Osteoblast (primary cell): ENCODE measurements around the gene TYRO3. TPM values are rescaled to one million over a fixed set of nuclear protein-coding genes. Genes with fewer than 3 reads are reported as not detected.

Source experiments
- DNase-seq: peaks from one replicate; pipeline ENCODE4 v3.0.0; 2011; ENCODE audit warnings: low spot score, mixed read lengths; ENCODE audit not compliant: insufficient read length; ENCODE audit errors: missing footprints
- H2AFZ ChIP-seq: 2 replicates; pipeline ENCODE4 v1.6.0; 2011; ENCODE audit warnings: mild to moderate bottlenecking, low read length
- H3K27ac ChIP-seq: 2 replicates; pipeline ENCODE4 v1.5.1; 2011; ENCODE audit warnings: mild to moderate bottlenecking, low read depth, low read length, moderate library complexity
- H3K27me3 ChIP-seq: 2 replicates; pipeline ENCODE4 v1.6.0; 2012; ENCODE audit warnings: mild to moderate bottlenecking, control low read depth, inconsistent platforms, low read length, moderate library complexity; ENCODE audit not compliant: insufficient read depth
- H3K36me3 ChIP-seq: 2 replicates; pipeline ENCODE4 v1.5.1; 2011; ENCODE audit warnings: mild to moderate bottlenecking, low read length, control low read depth, moderate library complexity; ENCODE audit not compliant: insufficient read depth
- H3K4me1 ChIP-seq: 2 replicates; pipeline ENCODE4 v1.5.1; 2011; ENCODE audit warnings: mild to moderate bottlenecking, low read length, control low read depth, moderate library complexity; ENCODE audit not compliant: insufficient read depth
- H3K4me2 ChIP-seq: 2 replicates; pipeline ENCODE4 v1.6.0; 2011; ENCODE audit warnings: mild to moderate bottlenecking, low read length; ENCODE audit not compliant: insufficient read depth
- H3K4me3 ChIP-seq: fragments of 200-600 bp; sonication (generic); 3 replicates; pipeline ENCODE4 v1.5.1; 2012; ENCODE audit warnings: mild to moderate bottlenecking, low read length, inconsistent platforms; ENCODE audit not compliant: insufficient read depth
- H3K79me2 ChIP-seq: 2 replicates; pipeline ENCODE4 v1.6.0; 2012; ENCODE audit warnings: mild to moderate bottlenecking, low read length, control low read depth, inconsistent platforms; ENCODE audit not compliant: insufficient read depth
- H3K9me3 ChIP-seq: 2 replicates; pipeline ENCODE4 v1.5.1; 2011; ENCODE audit warnings: low read depth, low read length, control low read depth
- H4K20me1 ChIP-seq: 2 replicates; pipeline ENCODE4 v1.6.0; 2012; ENCODE audit warnings: mild to moderate bottlenecking, low read length, control low read depth; ENCODE audit not compliant: insufficient read depth
- total RNA-seq: library from RNA; depleted of rRNA; stranded (reverse); fragments of >200 nt; gene quantifications from 2 replicates; pipeline ENCODE4 v1.2.3, GENCODE V29; 2012
- TF ChIP-seq, protein P1 (sequence below): IDR thresholded peaks from 2 replicates; pipeline ENCODE4 v1.5.1; 2011; ENCODE audit warnings: mild to moderate bottlenecking, low read depth, low read length, moderate library complexity; ENCODE audit errors: extremely low read depth

The TYRO3 gene
- total RNA-seq, 1 donor = 6.2 TPM

GRCh38 chr15:41622901-41623300 lies 63.9 kb downstream of the TYRO3 start:
- Histone ChIP-seq H3K27ac (no peak overlapping the region), H3K36me3 (no peaks in the 10 kb centered on the region), H3K9me3 (no peaks in the 10 kb centered on the region)

GRCh38 chr15:41627203-41627602 lies 68.2 kb downstream of the TYRO3 start:
- Histone ChIP-seq H4K20me1 (no peaks in the 10 kb centered on the region), H3K4me3 (no peak overlapping the region), H3K79me2 (peaks cover 11% of the 10 kb centered on the region), H3K4me2 (no peak overlapping the region), H3K4me1 (peaks cover 3% of the 10 kb centered on the region), H2AFZ (no peak overlapping the region), H3K9me3 (no peaks in the 10 kb centered on the region), H3K27me3 (no peaks in the 10 kb centered on the region), H3K36me3 (no peaks in the 10 kb centered on the region), H3K27ac (no peak overlapping the region)
- TF ChIP-seq, protein P1, sequence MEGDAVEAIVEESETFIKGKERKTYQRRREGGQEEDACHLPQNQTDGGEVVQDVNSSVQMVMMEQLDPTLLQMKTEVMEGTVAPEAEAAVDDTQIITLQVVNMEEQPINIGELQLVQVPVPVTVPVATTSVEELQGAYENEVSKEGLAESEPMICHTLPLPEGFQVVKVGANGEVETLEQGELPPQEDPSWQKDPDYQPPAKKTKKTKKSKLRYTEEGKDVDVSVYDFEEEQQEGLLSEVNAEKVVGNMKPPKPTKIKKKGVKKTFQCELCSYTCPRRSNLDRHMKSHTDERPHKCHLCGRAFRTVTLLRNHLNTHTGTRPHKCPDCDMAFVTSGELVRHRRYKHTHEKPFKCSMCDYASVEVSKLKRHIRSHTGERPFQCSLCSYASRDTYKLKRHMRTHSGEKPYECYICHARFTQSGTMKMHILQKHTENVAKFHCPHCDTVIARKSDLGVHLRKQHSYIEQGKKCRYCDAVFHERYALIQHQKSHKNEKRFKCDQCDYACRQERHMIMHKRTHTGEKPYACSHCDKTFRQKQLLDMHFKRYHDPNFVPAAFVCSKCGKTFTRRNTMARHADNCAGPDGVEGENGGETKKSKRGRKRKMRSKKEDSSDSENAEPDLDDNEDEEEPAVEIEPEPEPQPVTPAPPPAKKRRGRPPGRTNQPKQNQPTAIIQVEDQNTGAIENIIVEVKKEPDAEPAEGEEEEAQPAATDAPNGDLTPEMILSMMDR = no peak
- DNase-seq = no peak

More at GRCh38 chr15:41622901-41623300, 63.9 kb downstream of the TYRO3 start:
- no peak for DNase-seq
- Histone ChIP-seq H3K79me2 (peaks cover 4% of the 10 kb centered on the region), H3K27me3 (no peaks in the 10 kb centered on the region), H3K4me2 (no peak overlapping the region), H3K4me3 (no peak overlapping the region), H4K20me1 (no peaks in the 10 kb centered on the region), H3K4me1 (peaks cover 14% of the 10 kb centered on the region), H2AFZ (no peak overlapping the region)
- TF ChIP-seq, protein P1 = no peak

DNA sequence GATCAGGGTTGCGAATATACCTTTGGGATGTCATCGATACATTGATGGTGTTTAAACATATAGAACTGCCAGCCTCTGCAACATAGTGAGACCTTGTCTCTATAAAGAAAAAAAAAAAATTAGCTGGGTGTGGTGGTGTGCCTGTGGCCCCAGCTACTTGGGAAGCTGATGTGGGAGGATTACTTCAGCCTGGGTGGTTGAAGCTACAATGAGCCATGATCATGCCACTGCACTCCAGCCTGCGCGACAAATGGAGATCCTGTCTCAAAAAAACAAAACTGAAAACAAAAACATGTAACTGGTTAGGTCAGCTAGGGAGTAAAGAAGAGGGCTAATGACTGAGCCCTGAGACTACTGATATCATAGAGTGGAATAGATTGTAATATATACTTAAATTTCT lies 70.5 kb downstream of the TYRO3 start:
- no peak overlapping the region for H3K4me3 ChIP-seq
- no peaks in the 10 kb centered on the region for H3K9me3 ChIP-seq
- H4K20me1 ChIP-seq = no peaks in the 10 kb centered on the region
- DNase-seq = no peak
- no peaks in the 10 kb centered on the region for H3K27me3 ChIP-seq
- H3K27ac ChIP-seq = no peak overlapping the region
- H3K4me1 ChIP-seq = no peaks in the 10 kb centered on the region
- no peaks in the 10 kb centered on the region for H3K36me3 ChIP-seq
- TF ChIP-seq, protein P1 = no peak
- H3K79me2 ChIP-seq = peaks cover 17% of the 10 kb centered on the region
- no peak overlapping the region for H2AFZ ChIP-seq
- H3K4me2 ChIP-seq = no peak overlapping the region

- H2AFZ ChIP-seq = no peak overlapping the region
- no peak for DNase-seq
- H3K4me1 ChIP-seq = no peaks in the 10 kb centered on the region
- H3K79me2 ChIP-seq = peaks cover 21% of the 10 kb centered on the region
- H3K27me3 ChIP-seq = no peaks in the 10 kb centered on the region
- TF ChIP-seq, protein P1 = no peak
- H3K27ac ChIP-seq = no peak overlapping the region
- H3K4me3 ChIP-seq = no peak overlapping the region
- H3K9me3 ChIP-seq = no peaks in the 10 kb centered on the region
- H3K36me3 ChIP-seq = no peaks in the 10 kb centered on the region
- H3K4me2 ChIP-seq = no peak overlapping the region
- H4K20me1 ChIP-seq = no peaks in the 10 kb centered on the region
Observed at GRCh38 chr15:41629883-41630282, 70.9 kb downstream of the TYRO3 start.
